Ovary (tissue), 9 donors: ENCODE measurements around the gene MYO1E. TPM values are rescaled to one million over a fixed set of nuclear protein-coding genes. Genes with fewer than 3 reads are reported as not detected.

Experiments used
- DNase-seq, 5 donors: peaks; one replicate each; pipeline ENCODE4 v3.0.0-alpha.2; 2019 to 2020
- H3K27ac ChIP-seq, 2 donors: fragments of 200-600 bp; one replicate each; pipeline versions ENCODE4 v1.5.1 to v1.8.0; 2019 to 2022
- H3K27me3 ChIP-seq: fragments of 200-600 bp; one replicate; pipeline ENCODE4 v1.8.0; 2022
- H3K36me3 ChIP-seq: fragments of 200-600 bp; sonication (generic); one replicate; pipeline ENCODE4 v1.5.1; 2019
- H3K4me1 ChIP-seq: one replicate; pipeline ENCODE4 v1.8.1; 2013; ENCODE audit warnings: mild to moderate bottlenecking, moderate library complexity; ENCODE audit not compliant: insufficient read depth
- H3K4me3 ChIP-seq: fragments of 200-600 bp; sonication (generic); one replicate; pipeline ENCODE4 v1.5.1; 2017
- H3K9me3 ChIP-seq, 2 donors: fragments of 200-600 bp in 1 of 2; sonication (generic) in 1 of 2; one replicate each; pipeline versions ENCODE4 v1.5.1 to v1.8.1; 2013 to 2019; ENCODE audit warnings: mild to moderate bottlenecking in 1 of 2, moderate library complexity in 1 of 2
- CTCF ChIP-seq, 3 donors: fragments of 450-650 bp in 2 of 3; fragments of 200-600 bp in 1 of 3; IDR thresholded peaks; one replicate each; pipeline versions ENCODE4 v1.5.1 to v1.8.0; 2016 to 2022; ENCODE audit warnings: antibody characterized with exemption in 3 of 3, mild to moderate bottlenecking in 1 of 3
- EP300 ChIP-seq: sonication (generic); formaldehyde crosslinking; IDR thresholded peaks from one replicate; pipeline ENCODE4 v1.6.1; 2017; ENCODE audit warnings: antibody characterized with exemption
- POLR2A ChIP-seq: fragments of 450-650 bp; IDR thresholded peaks from one replicate; pipeline ENCODE4 v1.6.1; 2017; ENCODE audit warnings: antibody characterized with exemption, mild to moderate bottlenecking, moderate library complexity
- WGBS, 3 donors: extraction: QIAGEN DNeasy Blood & Tissue Kit in 1 of 3; methylation state at CpG; one replicate each; pipeline versions ENCODE4 v1.1.5 to v1.1.7; 2013 to 2017; 5-methylcytosine and 5-hydroxymethylcytosine counted together
- intact Hi-C, 4 donors: fragments of 100-400 bp; cut with DNase I; formaldehyde crosslinking; loops; one replicate each; pipeline versions ENCODE4 v1.11.0 to v1.15.1; 2022 to 2023
- polyA plus RNA-seq, 2 donors: library from polyadenylated mRNA; stranded (reverse); fragments of 200-250 nt in 1 of 2; fragments of 350-450 nt in 1 of 2; fragmentation: Illumina TruSeq in 1 of 2; extraction: RNeasy Lipid Tissue Mini Kit (QIAGEN cat#74804) in 1 of 2; gene quantifications; one replicate each; pipeline ENCODE4 v1.2.3, GENCODE V29; 2013 to 2014
- total RNA-seq, 7 donors: library from RNA; depleted of rRNA in 2 of 7; stranded (reverse); fragments of >200 nt in 2 of 7; fragmentation: NEBNext Ultra II Directional in 3 of 7; extraction: Animal tissue kit (Norgen Biotek cat#: 25700) in 3 of 7; gene quantifications; one replicate each; pipeline versions ENCODE4 v1.1.0 to v1.2.4, GENCODE V29; 2016 to 2023
- donor health status: DM: no; HTN: no; CAD: no; lungs with moderate emphysema.
- donor health status: DM: no; HTN: no; CAD: no.
- donor health status: Bipolar disorder and iron deficiency.
- donor health status: DM: yes; HTN: yes; CAD: no.
- donor health status: DM: no; HTN: no; CAD: no.
- donor health status: DM: yes; HTN: yes; CAD: no.

MYO1E gene
- total and polyA plus RNA-seq, 9 donors, result 11.6 to 96.0 (median 44.8) TPM

- Histone ChIP-seq H3K4me1 (no peaks in the 10 kb centered on the region), H3K27ac (no peak overlapping the region), H3K36me3 (no peaks in the 10 kb centered on the region), H3K9me3 (no peaks in the 10 kb centered on the region), H3K4me3 (no peak overlapping the region), H3K27me3 (no peaks in the 10 kb centered on the region)
- intact Hi-C loops, result no loop called here
- no peak for TF ChIP-seq EP300
- no peak for TF ChIP-seq CTCF (IDR thresholded peaks at IDR 0.05)
- TF ChIP-seq POLR2A, result no peak
- no peak for DNase-seq
- WGBS, 3 donors, result 90 to 95% (median 94%) methylated on average over 7 of the region's 7 CpGs
These were observed 16.9 kb downstream of the MYO1E start for GRCh38 chr15:59355730-59356129.

- Histone ChIP-seq H3K27ac (no peak overlapping the region), H3K9me3 (no peaks in the 10 kb centered on the region), H3K4me1 (peaks cover under 1% of the 10 kb centered on the region), H3K36me3 (no peaks in the 10 kb centered on the region), H3K4me3 (no peak overlapping the region), H3K27me3 (no peaks in the 10 kb centered on the region)
- no peak for DNase-seq
- intact Hi-C loops, result no loop called here
- TF ChIP-seq CTCF (IDR thresholded peaks at IDR 0.05), result no peak
- TF ChIP-seq EP300, result no peak
- no peak for TF ChIP-seq POLR2A
- 75 to 82% (median 80%) methylated on average over 8 of the region's 8 CpGs for WGBS, 3 donors
These were observed 18.1 kb downstream of the MYO1E start for GRCh38 chr15:59354417-59355031.

- no peak for DNase-seq
- intact Hi-C loops, result no loop called here
- Histone ChIP-seq H3K27ac (no peak overlapping the region), H3K4me1 (peaks cover 1% of the 10 kb centered on the region), H3K36me3 (no peaks in the 10 kb centered on the region), H3K27me3 (no peaks in the 10 kb centered on the region), H3K4me3 (no peak overlapping the region), H3K9me3 (no peaks in the 10 kb centered on the region)
- 60 to 80% (median 68%) methylated on average over 6 of the region's 6 CpGs for WGBS, 3 donors
- TF ChIP-seq CTCF (IDR thresholded peaks at IDR 0.05) (no peak), POLR2A (no peak), EP300 (no peak)
These were observed 18.7 kb downstream of the MYO1E start for GRCh38 chr15:59353994-59354416.

- no peak for DNase-seq
- H3K4me3 ChIP-seq, result no peak overlapping the region
- no peak overlapping the region for H3K27ac ChIP-seq
- peaks cover 1% of the 10 kb centered on the region for H3K4me1 ChIP-seq
- no peaks in the 10 kb centered on the region for H3K27me3 ChIP-seq
- H3K36me3 ChIP-seq, result no peaks in the 10 kb centered on the region
- H3K9me3 ChIP-seq, result no peaks in the 10 kb centered on the region
- intact Hi-C loops, result no loop called here
- TF ChIP-seq CTCF (IDR thresholded peaks at IDR 0.05) (no peak), EP300 (no peak), POLR2A (no peak)
- WGBS, 3 donors, result 34 to 48% (median 36%) methylated on average over 7 of the region's 7 CpGs
These were observed 20.0 kb downstream of the MYO1E start for GRCh38 chr15:59352683-59353082.
